Mucosa of descending colon (tissue), 3 donors: ENCODE measurements around the gene MAEA. TPM values are rescaled to one million over a fixed set of nuclear protein-coding genes. Genes with fewer than 3 reads are reported as not detected.

ENCODE experiments used
- ATAC-seq: fragments of 200-7000 bp; cut with Tn5 transposase; one replicate; pipeline ENCODE4 v1.9.1; 2020; ENCODE audit warnings: mild to moderate bottlenecking, moderate library complexity
- DNase-seq, 3 donors: peaks; one replicate each; pipeline ENCODE4 v3.0.0-alpha.2; 2020
- H3K36me3 ChIP-seq: fragments of 200-600 bp; one replicate; pipeline ENCODE4 v1.8.0; 2021; ENCODE audit warnings: low read depth, mild to moderate bottlenecking
- H3K4me1 ChIP-seq: fragments of 200-600 bp; one replicate; pipeline ENCODE4 v1.8.0; 2021; ENCODE audit warnings: low read depth, mild to moderate bottlenecking
- H3K4me3 ChIP-seq: fragments of 200-600 bp; one replicate; pipeline ENCODE4 v1.8.0; 2021; ENCODE audit warnings: mild to moderate bottlenecking
- H3K9me3 ChIP-seq: fragments of 200-600 bp; one replicate; pipeline ENCODE4 v1.8.0; 2021; ENCODE audit warnings: mild to moderate bottlenecking
- intact Hi-C, 2 donors: fragments of 100-400 bp; cut with DNase I in 1 of 2; cut with micrococcal nuclease in 1 of 2; formaldehyde crosslinking; loops; one replicate each; pipeline versions ENCODE4 v1.11.0 to v1.11.1; 2022; cut with DNase I, micrococcal nuclease
- total RNA-seq, 3 donors: library from RNA; stranded (reverse); fragmentation: NEBNext Ultra II Directional in 2 of 3; extraction: Animal tissue kit (Norgen Biotek cat#: 25700) in 2 of 3; gene quantifications; one replicate each; pipeline versions ENCODE4 v1.2.1 to v1.2.4, GENCODE V29; 2021 to 2023
- TF ChIP-seq, protein P1 (sequence below): fragments of 200-600 bp; IDR thresholded peaks from one replicate; pipeline ENCODE4 v1.8.0; 2022; ENCODE audit warnings: antibody characterized with exemption, mild to moderate bottlenecking
- donor health status: DM: no; HTN: no; CAD: no; lungs with moderate emphysema.
- donor health status: DM: no; HTN: no; CAD: no.
- donor health status: DM: no; HTN: yes; CAD: no.

Gene MAEA
- total RNA-seq, 3 donors from 2014 or later: 75.5 to 112 (median 98.4) TPM

GRCh38 chr4:1297456-1298325, 8.0 kb downstream of the MAEA start:
- Histone ChIP-seq H3K9me3 (no peaks in the 10 kb centered on the region), H3K4me3 (no peak overlapping the region), H3K36me3 (peaks cover 3% of the 10 kb centered on the region), H3K4me1 (peaks cover 6% of the 10 kb centered on the region)
- intact Hi-C loops: no loop called here
- DNase-seq: no peak
- TF ChIP-seq, protein P1, sequence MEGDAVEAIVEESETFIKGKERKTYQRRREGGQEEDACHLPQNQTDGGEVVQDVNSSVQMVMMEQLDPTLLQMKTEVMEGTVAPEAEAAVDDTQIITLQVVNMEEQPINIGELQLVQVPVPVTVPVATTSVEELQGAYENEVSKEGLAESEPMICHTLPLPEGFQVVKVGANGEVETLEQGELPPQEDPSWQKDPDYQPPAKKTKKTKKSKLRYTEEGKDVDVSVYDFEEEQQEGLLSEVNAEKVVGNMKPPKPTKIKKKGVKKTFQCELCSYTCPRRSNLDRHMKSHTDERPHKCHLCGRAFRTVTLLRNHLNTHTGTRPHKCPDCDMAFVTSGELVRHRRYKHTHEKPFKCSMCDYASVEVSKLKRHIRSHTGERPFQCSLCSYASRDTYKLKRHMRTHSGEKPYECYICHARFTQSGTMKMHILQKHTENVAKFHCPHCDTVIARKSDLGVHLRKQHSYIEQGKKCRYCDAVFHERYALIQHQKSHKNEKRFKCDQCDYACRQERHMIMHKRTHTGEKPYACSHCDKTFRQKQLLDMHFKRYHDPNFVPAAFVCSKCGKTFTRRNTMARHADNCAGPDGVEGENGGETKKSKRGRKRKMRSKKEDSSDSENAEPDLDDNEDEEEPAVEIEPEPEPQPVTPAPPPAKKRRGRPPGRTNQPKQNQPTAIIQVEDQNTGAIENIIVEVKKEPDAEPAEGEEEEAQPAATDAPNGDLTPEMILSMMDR: no peak
- ATAC-seq: no peak

DNA sequence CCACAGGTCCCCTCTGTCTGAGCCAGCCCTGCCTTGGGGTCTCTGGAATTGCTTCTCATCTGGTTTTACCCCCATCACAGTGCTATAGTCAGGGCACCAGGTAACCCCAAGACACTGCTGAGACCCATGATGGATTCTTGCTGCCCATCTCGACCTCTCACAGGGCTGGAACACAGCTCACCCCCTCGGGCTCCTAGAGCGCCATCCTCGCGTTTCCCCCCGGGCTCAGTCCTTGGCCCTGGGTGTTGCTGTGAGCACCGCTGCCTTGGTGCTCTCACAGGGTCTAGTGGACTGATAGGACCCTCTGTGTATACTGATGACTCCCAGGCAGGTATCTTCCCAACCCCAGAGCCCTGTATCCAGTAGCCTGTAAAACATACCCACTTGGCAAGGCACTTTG, 8.8 kb downstream of the MAEA start:
- Histone ChIP-seq H3K9me3 (no peaks in the 10 kb centered on the region), H3K4me1 (peaks cover 3% of the 10 kb centered on the region), H3K4me3 (no peak overlapping the region), H3K36me3 (peaks cover 3% of the 10 kb centered on the region)
- DNase-seq (no peak), ATAC-seq (no peak)
- intact Hi-C loops: no loop called here
- TF ChIP-seq, protein P1: no peak

DNA sequence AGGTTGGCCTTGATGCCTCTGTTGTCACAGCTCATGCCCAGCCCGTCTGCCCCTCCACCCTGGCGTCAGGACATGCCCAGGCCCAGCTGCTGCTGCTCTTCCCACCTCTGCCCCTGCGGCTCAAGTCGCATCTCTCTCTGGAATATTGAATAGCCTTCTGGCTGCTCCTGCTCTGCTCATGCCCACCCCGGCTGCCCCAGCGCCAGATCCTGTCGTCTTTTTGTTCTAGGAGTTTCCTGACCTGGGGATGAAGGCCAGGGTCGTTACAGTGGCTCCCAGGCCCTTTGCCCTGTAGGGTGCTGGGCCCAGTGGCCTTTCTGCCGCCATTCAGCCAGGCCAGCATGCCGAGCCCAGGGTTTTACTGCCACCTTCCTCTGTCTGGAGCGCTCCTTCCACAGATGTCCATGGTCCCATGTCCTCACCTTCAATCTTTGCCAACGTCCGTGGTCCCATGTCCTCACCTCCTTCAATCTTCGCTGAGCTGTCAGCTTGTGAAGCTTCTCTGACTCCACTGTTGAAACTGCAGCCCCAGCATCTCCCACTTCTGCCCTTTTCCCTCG, 9.7 kb downstream of the MAEA start:
- H3K36me3 ChIP-seq: peaks cover 3% of the 10 kb centered on the region

DNA sequence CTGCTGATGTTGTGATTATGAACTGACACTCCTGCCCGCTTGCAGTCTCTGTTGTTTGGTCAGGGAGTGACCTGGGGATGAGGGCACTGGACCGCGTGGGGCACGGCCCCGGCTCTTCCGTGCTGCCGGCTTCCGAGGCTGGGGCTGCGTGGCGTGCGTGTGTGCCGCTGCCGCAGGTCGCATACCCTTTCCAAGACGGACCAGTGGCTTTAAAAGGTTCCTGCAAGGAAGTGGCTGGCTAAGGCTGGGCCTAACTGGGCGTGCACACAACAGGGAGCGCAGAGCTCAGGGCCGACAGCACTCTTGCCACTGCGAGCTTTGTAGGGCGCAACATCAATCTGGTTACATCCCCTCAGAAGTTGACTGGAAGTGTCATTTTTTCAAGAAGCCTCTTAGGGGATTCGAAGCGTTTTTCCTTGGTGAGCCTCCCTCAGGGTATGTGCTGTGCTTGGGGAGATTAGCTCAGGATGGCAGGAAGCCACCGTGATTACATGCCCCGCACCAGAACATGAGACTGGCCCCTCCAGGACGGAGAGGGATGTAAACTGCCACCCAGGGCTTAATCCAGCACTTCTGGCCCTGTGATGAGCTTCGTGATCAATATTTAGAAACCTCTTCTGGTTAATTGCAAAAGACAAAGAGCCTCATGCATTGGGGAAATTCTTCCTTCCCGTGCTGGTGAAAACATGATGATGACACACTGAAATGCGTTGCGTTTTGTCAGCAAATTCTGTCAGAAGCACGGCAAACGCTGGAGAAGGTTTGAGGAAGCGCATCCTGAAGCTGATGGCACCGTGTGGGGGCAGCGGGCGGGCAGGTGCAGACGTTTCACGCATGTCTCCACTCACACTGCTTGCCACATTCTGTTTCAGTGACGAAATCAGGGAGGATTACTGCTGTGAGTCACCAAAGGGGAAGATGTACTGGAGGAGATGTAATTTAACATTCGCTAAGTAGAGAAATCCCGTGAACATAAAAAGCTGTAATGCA, 11.1 kb downstream of the MAEA start:
- intact Hi-C loops: no loop called here
- ATAC-seq (peak; percentile 34), DNase-seq (peak; percentile 21 to 76 (median 41))
- no peaks in the 10 kb centered on the region for H3K9me3 ChIP-seq
- peaks cover 3% of the 10 kb centered on the region for H3K36me3 ChIP-seq
- TF ChIP-seq, protein P1: no peak
- peaks cover 8% of the 10 kb centered on the region for H3K4me1 ChIP-seq
- no peak overlapping the region for H3K4me3 ChIP-seq

More for the DNA sequence above, 9.7 kb downstream of the MAEA start:
- H3K4me3 ChIP-seq: no peak overlapping the region
- peaks cover 4% of the 10 kb centered on the region for H3K4me1 ChIP-seq
- TF ChIP-seq, protein P1: no peak
- no peaks in the 10 kb centered on the region for H3K9me3 ChIP-seq
- intact Hi-C loops: no loop called here
- ATAC-seq (no peak), DNase-seq (peak in 2 of 3 donors; percentile 3 to 31)

- Histone ChIP-seq H3K4me1 (peaks cover 11% of the 10 kb centered on the region), H3K36me3 (no peaks in the 10 kb centered on the region), H3K9me3 (no peaks in the 10 kb centered on the region), H3K4me3 (no peak overlapping the region)
- intact Hi-C loops: no loop called here
- ATAC-seq (no peak), DNase-seq (no peak)
- TF ChIP-seq, protein P1: no peak
Observed at GRCh38 chr4:1302159-1302558, 12.5 kb downstream of the MAEA start.
